C4-2B (cell line): ENCODE results near the gene NRP1.

ENCODE experiments used
- CTCF ChIP-seq: fragments of 450-650 bp; conservative IDR thresholded peaks from 2 replicates; pipeline ENCODE4 v1.5.1; 2017; ENCODE audit warnings: mild to moderate bottlenecking
- ZFX ChIP-seq: fragments of 450-650 bp; IDR thresholded peaks from 2 replicates; pipeline ENCODE4 v1.6.1; 2017

- no peak for TF ChIP-seq CTCF
- TF ChIP-seq ZFX, result no peak
Measured at GRCh38 chr10:33352615-33353014, 18.1 kb upstream of the NRP1 start.
